ENCODE results near the gene PDE9A.

GRCh38 chr21:42624095-42624790 is 29.2 kb upstream of the PDE9A start:
- no peak for TF ChIP-seq SMC3 (IDR thresholded peaks at IDR 0.05)
- no peak for TF ChIP-seq CTCF (IDR thresholded peaks at IDR 0.05)
- no peak for TF ChIP-seq RAD21 (conservative IDR thresholded peaks at IDR 0.05 in 1 of 2, IDR thresholded peaks at IDR 0.05 in 1 of 2)
- no peak for TF ChIP-seq CBX8 (IDR thresholded peaks at IDR 0.05)
- no peak for TF ChIP-seq EP300 (IDR thresholded peaks at IDR 0.05)
- TF ChIP-seq CHD4 (IDR thresholded peaks at IDR 0.05; ENCODE audit: borderline replicate concordance): no peak
- no peak for TF ChIP-seq REST (IDR thresholded peaks at IDR 0.05)
- TF ChIP-seq MAZ (IDR thresholded peaks at IDR 0.05; ENCODE audit: borderline replicate concordance, low read depth, low read length): no peak

Data from A549 (cell line).